Lower leg skin (tissue), 4 donors: ENCODE results near the gene MAP1B. TPM values are rescaled to one million over a fixed set of nuclear protein-coding genes. Genes with fewer than 3 reads are reported as not detected.

ENCODE experiments used
- DNase-seq, 2 donors: peaks; one replicate each; pipeline ENCODE4 v3.0.0-alpha.2; 2019; ENCODE audit warnings: low spot score in 2 of 2
- H3K4me3 ChIP-seq: fragments of 200-600 bp; sonication (generic); 2 replicates; pipeline ENCODE4 v1.5.1; 2017; ENCODE audit warnings: mild to moderate bottlenecking, low read depth; ENCODE audit not compliant: poor library complexity, severe bottlenecking
- POLR2A ChIP-seq, 2 donors: fragments of 450-650 bp; IDR thresholded peaks; one replicate each; pipeline ENCODE4 v1.6.1; 2016 to 2017; ENCODE audit warnings: antibody characterized with exemption in 2 of 2, mild to moderate bottlenecking in 1 of 2, moderate library complexity in 1 of 2
- WGBS, 2 donors: methylation state at CpG; one replicate each; pipeline ENCODE4 v1.1.5; 2018; 5-methylcytosine and 5-hydroxymethylcytosine counted together
- intact Hi-C: fragments of 100-400 bp; cut with DNase I; formaldehyde crosslinking; loops from one replicate; pipeline ENCODE4 v1.15.0; 2023; ENCODE audit warnings: low total_unique reads
- total RNA-seq, 4 donors: library from RNA; depleted of rRNA; stranded (reverse); fragments of >200 nt; gene quantifications; one replicate each; pipeline ENCODE4 v1.1.0, GENCODE V29; 2016
- TF ChIP-seq, protein P1 (sequence below), 3 donors: fragments of 450-650 bp; IDR thresholded peaks; one replicate each; pipeline ENCODE4 v1.5.1; 2016; ENCODE audit warnings: antibody characterized with exemption in 3 of 3, mild to moderate bottlenecking in 3 of 3, moderate library complexity in 2 of 3

MAP1B gene
- total RNA-seq, 4 donors from 2014 or later = 26.3 to 218 (median 73.9) TPM

DNA sequence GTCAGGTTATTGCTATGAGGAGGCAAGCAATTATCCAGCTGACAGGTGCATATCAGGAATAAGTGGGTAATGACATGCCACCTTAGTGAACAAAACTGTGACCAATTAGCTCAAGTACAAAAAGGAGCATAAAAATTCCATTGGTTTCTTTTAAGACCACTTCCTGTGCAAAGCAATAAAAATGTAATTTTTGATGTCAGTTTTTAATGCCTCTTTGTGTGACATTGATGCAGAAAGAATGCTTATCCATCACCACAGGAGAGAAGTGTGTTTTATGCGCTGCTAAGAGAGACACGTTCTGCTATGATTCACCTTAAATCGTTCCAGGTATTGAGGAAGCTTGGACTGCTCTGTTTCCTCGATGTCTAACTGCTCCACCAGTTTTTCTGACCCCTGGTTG is 116.1 kb downstream of the MAP1B start:
- intact Hi-C loops = no loop called here
- no peak for TF ChIP-seq POLR2A (IDR thresholded peaks at IDR 0.05)
- TF ChIP-seq, protein P1, sequence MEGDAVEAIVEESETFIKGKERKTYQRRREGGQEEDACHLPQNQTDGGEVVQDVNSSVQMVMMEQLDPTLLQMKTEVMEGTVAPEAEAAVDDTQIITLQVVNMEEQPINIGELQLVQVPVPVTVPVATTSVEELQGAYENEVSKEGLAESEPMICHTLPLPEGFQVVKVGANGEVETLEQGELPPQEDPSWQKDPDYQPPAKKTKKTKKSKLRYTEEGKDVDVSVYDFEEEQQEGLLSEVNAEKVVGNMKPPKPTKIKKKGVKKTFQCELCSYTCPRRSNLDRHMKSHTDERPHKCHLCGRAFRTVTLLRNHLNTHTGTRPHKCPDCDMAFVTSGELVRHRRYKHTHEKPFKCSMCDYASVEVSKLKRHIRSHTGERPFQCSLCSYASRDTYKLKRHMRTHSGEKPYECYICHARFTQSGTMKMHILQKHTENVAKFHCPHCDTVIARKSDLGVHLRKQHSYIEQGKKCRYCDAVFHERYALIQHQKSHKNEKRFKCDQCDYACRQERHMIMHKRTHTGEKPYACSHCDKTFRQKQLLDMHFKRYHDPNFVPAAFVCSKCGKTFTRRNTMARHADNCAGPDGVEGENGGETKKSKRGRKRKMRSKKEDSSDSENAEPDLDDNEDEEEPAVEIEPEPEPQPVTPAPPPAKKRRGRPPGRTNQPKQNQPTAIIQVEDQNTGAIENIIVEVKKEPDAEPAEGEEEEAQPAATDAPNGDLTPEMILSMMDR (IDR thresholded peaks at IDR 0.05) = no peak
- no peak for DNase-seq
- no peak overlapping the region for H3K4me3 ChIP-seq
- WGBS, 2 donors = 89 to 90% methylated on average over 4 of the region's 4 CpGs

DNA sequence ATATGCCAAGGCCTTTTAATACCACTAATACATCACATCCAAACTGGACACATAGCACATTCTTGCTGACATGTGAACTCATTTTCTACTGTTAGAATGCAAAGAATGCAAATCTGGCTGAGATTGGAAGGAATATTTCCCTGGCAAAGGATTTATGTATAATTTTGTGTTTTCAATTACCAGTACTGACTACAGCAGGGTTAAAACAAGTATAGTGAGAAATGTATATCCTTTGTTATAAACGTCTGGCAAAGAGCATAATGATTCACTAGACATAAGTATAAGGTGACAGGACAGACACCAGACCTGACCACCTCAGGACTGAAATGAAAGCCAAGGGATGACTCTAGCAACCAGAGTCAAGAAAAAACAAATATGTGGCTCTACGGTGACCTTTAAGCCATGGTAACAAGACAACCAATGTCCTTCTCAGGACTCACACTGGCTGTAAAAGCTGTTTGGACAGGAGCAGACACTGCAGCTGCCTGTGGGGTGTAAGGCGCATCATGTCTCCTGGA is 117.7 kb downstream of the MAP1B start:
- no peak overlapping the region for H3K4me3 ChIP-seq
- no peak for DNase-seq
- TF ChIP-seq, protein P1 (IDR thresholded peaks at IDR 0.05) = no peak
- no peak for TF ChIP-seq POLR2A (IDR thresholded peaks at IDR 0.05)
- intact Hi-C loops = no loop called here
- WGBS, 2 donors = 74 to 86% methylated on average over 3 of the region's 3 CpGs

DNA sequence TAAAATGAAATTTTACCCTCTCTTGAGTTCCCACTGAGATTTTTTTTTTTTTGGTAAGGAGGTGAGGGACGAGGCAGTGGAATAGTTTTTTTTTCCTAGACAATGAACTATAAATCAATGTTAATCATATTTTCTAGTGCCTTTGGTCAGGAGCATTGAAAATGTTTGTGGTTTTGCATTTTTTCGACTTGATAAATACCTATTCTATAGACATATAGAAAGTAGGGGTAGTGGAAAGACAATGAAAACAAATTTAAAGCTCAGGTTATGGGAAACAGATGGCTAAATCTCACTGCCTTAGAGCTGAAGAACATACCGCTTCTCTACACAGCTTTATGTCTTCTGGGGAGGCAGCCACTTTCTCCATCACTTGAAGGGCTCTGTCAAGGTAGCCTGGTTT is 118.5 kb downstream of the MAP1B start:
- WGBS, 2 donors = 96 to 97% methylated on average over 3 of the region's 3 CpGs

DNA sequence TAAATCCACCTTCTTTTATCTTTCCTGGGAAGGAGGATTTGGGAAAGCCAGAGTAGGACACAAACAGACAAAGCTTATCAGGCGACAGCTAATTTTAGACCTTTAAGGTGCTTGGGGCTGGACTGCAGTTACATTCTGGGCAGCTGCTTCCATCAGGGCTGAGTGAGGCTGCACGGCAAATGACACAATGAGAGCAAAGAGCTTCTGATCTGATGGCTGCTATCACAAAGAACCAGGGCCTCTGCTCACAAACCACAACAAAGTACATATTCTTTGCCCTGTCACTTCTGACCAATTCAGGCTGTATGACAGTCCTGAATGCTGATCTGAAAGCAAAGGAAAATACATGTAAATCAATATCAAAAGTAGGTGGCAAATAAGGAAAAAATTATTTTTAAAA is 119.7 kb downstream of the MAP1B start:
- intact Hi-C loops = no loop called here
- TF ChIP-seq, protein P1 (IDR thresholded peaks at IDR 0.05) = no peak
- no peak for TF ChIP-seq POLR2A (IDR thresholded peaks at IDR 0.05)

More for the DNA sequence above, 118.5 kb downstream of the MAP1B start:
- intact Hi-C loops = no loop called here
- H3K4me3 ChIP-seq = no peak overlapping the region
- TF ChIP-seq, protein P1 (IDR thresholded peaks at IDR 0.05) = no peak
- no peak for TF ChIP-seq POLR2A (IDR thresholded peaks at IDR 0.05)
- no peak for DNase-seq

DNA sequence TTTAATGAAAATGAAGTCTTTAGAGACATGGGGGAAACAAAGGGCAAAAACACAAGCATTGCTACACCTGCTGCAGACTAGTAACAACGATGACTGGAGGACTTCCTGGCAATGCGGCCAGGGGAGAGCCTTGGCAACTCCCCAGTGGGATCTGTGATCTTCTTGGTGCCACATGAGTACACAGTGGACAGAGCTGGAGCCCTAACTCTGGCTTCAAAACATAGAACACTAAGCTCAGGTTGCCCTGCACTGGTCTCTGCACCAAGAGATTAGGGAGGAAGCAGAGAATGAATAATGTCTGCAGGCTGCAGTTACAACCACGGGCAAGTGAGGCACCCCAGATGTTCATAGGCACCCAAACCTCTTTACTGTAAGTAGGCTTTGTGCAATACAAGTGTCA is 121.7 kb downstream of the MAP1B start:
- TF ChIP-seq, protein P1 (IDR thresholded peaks at IDR 0.05) = no peak
- no peak for TF ChIP-seq POLR2A (IDR thresholded peaks at IDR 0.05)
- no peak overlapping the region for H3K4me3 ChIP-seq
- intact Hi-C loops = no loop called here
- WGBS, 2 donors = 69 to 71% methylated on average over 3 of the region's 3 CpGs
- no peak for DNase-seq

More for the DNA sequence above, 119.7 kb downstream of the MAP1B start:
- no peak overlapping the region for H3K4me3 ChIP-seq
- no peak for DNase-seq
- WGBS, 2 donors = 91 to 96% methylated on average over 2 of the region's 2 CpGs
